Osteocyte (in vitro differentiated cells): Measurements from ENCODE around the gene SLCO3A1. TPM values are rescaled to one million over a fixed set of nuclear protein-coding genes. Genes with fewer than 3 reads are reported as not detected.

Experiments used
- DNase-seq: peaks from one replicate; pipeline ENCODE4 v3.0.0; 2021; ENCODE audit warnings: mixed read lengths; ENCODE audit not compliant: unreplicated experiment; ENCODE audit errors: extremely low spot score
- H3K27ac Mint-ChIP-seq: one replicate; pipeline ENCODE4 v1.8.0; 2021; ENCODE audit warnings: mild to moderate bottlenecking, mixed read lengths; ENCODE audit not compliant: unreplicated experiment
- H3K27me3 Mint-ChIP-seq: one replicate; pipeline ENCODE4 v1.8.0; 2021; ENCODE audit warnings: mixed read lengths; ENCODE audit not compliant: unreplicated experiment
- H3K36me3 Mint-ChIP-seq: one replicate; pipeline ENCODE4 v1.8.0; 2021; ENCODE audit warnings: mixed read lengths; ENCODE audit not compliant: unreplicated experiment
- H3K4me1 Mint-ChIP-seq: one replicate; pipeline ENCODE4 v1.8.0; 2021; ENCODE audit warnings: mixed read lengths; ENCODE audit not compliant: unreplicated experiment
- H3K4me3 Mint-ChIP-seq: one replicate; pipeline ENCODE4 v1.8.0; 2021; ENCODE audit warnings: mild to moderate bottlenecking, moderate library complexity, mixed read lengths; ENCODE audit not compliant: unreplicated experiment
- H3K9me3 Mint-ChIP-seq: one replicate; pipeline ENCODE4 v1.8.0; 2021; ENCODE audit warnings: mixed read lengths; ENCODE audit not compliant: unreplicated experiment
- total RNA-seq: library from RNA; stranded (reverse); gene quantifications from 2 replicates; pipeline ENCODE4 v1.2.1, GENCODE V29; 2021
- TF ChIP-seq, protein P1 (sequence below): fragments of 200-600 bp; sonication (generic); IDR thresholded peaks from 2 replicates; pipeline ENCODE4 v1.5.0; 2021; ENCODE audit warnings: antibody characterized with exemption, mild to moderate bottlenecking, moderate library complexity

SLCO3A1 gene
- total RNA-seq, 1 donor from 2014 or later: 1.3 TPM

DNA sequence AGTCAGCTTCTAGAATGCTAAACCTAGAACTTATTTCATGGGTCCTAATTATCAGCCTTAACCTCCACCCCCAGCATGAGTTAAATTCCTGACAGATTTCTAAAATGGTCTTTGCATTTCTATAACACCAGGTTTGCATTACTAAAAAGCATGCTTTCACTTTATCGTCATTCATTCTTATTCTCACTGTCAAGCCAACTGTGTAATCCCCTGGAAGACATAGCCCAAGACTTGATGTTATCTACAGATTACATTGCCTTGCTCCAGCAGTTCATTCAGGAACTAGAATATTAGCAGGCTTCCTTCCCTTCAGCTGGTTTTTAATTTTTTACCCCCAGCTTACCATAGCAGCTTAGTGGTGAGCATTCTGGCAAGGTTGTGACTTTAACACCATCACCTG, 184.0 kb downstream of the SLCO3A1 start:
- TF ChIP-seq, protein P1, sequence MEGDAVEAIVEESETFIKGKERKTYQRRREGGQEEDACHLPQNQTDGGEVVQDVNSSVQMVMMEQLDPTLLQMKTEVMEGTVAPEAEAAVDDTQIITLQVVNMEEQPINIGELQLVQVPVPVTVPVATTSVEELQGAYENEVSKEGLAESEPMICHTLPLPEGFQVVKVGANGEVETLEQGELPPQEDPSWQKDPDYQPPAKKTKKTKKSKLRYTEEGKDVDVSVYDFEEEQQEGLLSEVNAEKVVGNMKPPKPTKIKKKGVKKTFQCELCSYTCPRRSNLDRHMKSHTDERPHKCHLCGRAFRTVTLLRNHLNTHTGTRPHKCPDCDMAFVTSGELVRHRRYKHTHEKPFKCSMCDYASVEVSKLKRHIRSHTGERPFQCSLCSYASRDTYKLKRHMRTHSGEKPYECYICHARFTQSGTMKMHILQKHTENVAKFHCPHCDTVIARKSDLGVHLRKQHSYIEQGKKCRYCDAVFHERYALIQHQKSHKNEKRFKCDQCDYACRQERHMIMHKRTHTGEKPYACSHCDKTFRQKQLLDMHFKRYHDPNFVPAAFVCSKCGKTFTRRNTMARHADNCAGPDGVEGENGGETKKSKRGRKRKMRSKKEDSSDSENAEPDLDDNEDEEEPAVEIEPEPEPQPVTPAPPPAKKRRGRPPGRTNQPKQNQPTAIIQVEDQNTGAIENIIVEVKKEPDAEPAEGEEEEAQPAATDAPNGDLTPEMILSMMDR: no peak
- Mint-ChIP-seq H3K27me3 (no peaks in the 10 kb centered on the region), H3K4me1 (no peaks in the 10 kb centered on the region), H3K9me3 (peaks cover 9% of the 10 kb centered on the region), H3K27ac (no peak overlapping the region), H3K36me3 (no peaks in the 10 kb centered on the region), H3K4me3 (no peak overlapping the region)
- no peak for DNase-seq

GRCh38 chr15:92040350-92040749, 186.8 kb downstream of the SLCO3A1 start:
- Mint-ChIP-seq H3K4me1 (no peaks in the 10 kb centered on the region), H3K36me3 (no peaks in the 10 kb centered on the region), H3K27ac (no peak overlapping the region), H3K27me3 (no peaks in the 10 kb centered on the region), H3K4me3 (no peak overlapping the region), H3K9me3 (peaks cover 9% of the 10 kb centered on the region)
- DNase-seq: no peak
- TF ChIP-seq, protein P1: no peak

- H3K9me3 Mint-ChIP-seq: peaks cover 9% of the 10 kb centered on the region
- H3K36me3 Mint-ChIP-seq: no peaks in the 10 kb centered on the region
- H3K27me3 Mint-ChIP-seq: no peaks in the 10 kb centered on the region
- no peak overlapping the region for H3K27ac Mint-ChIP-seq
- H3K4me3 Mint-ChIP-seq: no peak overlapping the region
- DNase-seq: no peak
- TF ChIP-seq, protein P1: no peak
- H3K4me1 Mint-ChIP-seq: no peaks in the 10 kb centered on the region
Observed at GRCh38 chr15:92041371-92041770, 187.9 kb downstream of the SLCO3A1 start.

- H3K4me3 Mint-ChIP-seq: no peak overlapping the region
- H3K27me3 Mint-ChIP-seq: no peaks in the 10 kb centered on the region
- TF ChIP-seq, protein P1: no peak
- no peak overlapping the region for H3K27ac Mint-ChIP-seq
- no peaks in the 10 kb centered on the region for H3K36me3 Mint-ChIP-seq
- DNase-seq: no peak
- H3K4me1 Mint-ChIP-seq: no peaks in the 10 kb centered on the region
- peaks cover 9% of the 10 kb centered on the region for H3K9me3 Mint-ChIP-seq
Observed at GRCh38 chr15:92043283-92043682, 189.8 kb downstream of the SLCO3A1 start.

DNA sequence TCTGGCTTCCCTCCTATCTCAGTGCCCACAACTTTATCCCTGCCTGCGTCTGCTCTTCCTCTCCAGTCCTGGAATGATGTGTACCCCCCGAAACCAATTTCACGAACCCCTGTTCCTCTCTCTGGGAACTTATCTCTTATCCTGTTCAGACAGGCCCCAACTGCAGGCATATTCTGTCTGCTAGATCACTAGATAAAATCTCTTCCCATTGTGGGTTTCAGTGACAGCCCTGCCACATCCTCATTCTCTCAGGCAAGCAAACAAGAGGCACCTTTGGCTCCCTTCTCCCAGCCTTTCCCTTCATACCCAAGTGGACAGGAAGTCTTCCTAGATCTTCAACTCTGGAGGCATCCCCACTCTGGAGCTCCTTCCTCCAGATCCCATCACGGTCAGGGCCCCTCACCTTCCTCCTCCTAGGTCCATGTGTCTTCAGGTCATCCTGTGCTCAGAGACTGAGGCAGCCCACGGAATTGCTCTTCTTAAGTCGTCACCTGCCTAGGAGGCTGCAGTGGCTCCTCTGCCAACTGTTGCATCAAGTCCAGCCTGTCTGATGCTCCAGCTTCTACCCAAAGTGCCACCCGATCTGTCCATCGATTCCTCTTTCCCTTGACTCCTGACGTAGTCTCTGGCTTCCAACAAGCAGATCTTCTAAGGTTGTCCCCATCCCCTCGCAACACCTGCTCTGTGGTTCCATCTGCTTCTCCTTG, 190.8 kb downstream of the SLCO3A1 start:
- TF ChIP-seq, protein P1: no peak
- Mint-ChIP-seq H3K36me3 (no peaks in the 10 kb centered on the region), H3K9me3 (peaks cover under 1% of the 10 kb centered on the region), H3K4me1 (no peaks in the 10 kb centered on the region), H3K27me3 (no peaks in the 10 kb centered on the region), H3K4me3 (no peak overlapping the region), H3K27ac (no peak overlapping the region)
- DNase-seq: no peak
